Activated naive CD8-positive, alpha-beta T cell treated with anti-CD3 and anti-CD28 coated beads, Interleukin-2, amount 50 U/mL, for 16 hours (primary cell): ENCODE results near the gene ATP1B2.

Experiments used
- DNase-seq: peaks from one replicate; pipeline ENCODE4 v3.0.0-alpha.2; 2020; ENCODE audit warnings: low read depth, low spot score

Gene ATP1B2

DNA sequence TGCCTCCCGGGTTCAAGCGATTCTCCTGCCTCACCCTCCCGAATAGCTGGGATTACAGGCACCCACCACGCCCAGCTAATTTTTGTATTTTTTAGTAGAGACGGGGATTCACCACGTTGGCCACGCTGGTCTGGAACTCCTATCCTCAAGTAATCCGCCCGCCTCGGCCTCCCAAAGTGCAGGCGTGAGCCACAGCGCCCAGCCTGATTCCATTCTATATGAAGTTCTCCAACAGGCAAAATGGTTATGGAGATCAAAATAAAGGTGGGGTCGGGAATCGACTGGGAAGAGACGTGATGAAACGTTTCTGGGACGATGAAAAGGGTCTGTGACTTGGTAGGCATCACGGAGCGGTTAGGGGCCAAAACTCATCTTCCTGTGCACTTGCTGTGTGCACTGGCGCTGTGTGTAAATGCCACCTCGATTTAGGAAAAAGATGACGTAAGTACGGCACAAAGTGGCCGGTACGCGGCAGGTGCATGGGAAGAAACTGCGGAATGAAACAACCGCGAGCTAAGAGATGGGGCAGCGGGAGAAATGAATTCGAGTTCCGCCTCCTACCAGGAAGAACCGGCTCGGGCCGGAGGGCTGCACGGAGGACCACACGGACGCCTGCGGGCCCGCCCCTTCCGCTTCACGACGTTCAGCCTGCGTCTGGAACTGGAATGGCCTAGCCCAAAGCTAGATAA is 35.0 kb downstream of the ATP1B2 start:
- peak; percentile 66 for DNase-seq

DNA sequence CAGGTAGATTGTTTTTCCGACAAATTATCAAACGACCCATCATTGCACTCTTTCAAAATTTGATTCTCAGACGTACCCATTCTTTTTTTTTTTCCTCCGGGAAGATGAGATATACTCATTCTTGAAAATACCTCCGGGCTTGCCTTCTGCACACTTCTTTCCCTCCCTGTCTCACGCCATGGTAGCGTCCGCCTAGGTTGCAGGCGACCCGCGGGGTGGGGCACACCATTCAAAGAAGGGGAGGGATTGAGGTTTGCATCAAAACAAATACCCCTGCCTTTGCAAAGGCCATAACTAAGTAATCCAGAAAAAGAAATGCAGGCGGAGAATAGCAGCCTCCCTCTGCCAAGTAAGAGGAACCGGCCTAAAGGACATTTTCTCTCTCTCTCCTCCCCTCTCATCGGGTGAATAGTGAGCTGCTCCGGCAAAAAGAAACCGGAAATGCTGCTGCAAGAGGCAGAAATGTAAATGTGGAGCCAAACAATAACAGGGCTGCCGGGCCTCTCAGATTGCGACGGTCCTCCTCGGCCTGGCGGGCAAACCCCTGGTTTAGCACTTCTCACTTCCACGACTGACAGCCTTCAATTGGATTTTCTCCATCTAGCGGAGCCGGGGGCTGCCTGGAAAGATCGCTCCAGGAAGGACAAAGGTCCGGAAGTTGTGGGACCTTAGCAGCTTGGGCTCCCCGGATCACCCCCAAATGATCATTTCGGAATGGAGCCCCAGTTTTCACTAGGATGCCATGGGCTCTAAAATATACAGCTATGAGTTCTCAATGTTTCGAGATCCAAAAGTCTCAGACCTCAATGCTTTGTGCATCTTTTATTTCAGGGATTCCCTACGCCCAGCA is 35.7 kb downstream of the ATP1B2 start:
- peak; percentile 55 for DNase-seq

DNA sequence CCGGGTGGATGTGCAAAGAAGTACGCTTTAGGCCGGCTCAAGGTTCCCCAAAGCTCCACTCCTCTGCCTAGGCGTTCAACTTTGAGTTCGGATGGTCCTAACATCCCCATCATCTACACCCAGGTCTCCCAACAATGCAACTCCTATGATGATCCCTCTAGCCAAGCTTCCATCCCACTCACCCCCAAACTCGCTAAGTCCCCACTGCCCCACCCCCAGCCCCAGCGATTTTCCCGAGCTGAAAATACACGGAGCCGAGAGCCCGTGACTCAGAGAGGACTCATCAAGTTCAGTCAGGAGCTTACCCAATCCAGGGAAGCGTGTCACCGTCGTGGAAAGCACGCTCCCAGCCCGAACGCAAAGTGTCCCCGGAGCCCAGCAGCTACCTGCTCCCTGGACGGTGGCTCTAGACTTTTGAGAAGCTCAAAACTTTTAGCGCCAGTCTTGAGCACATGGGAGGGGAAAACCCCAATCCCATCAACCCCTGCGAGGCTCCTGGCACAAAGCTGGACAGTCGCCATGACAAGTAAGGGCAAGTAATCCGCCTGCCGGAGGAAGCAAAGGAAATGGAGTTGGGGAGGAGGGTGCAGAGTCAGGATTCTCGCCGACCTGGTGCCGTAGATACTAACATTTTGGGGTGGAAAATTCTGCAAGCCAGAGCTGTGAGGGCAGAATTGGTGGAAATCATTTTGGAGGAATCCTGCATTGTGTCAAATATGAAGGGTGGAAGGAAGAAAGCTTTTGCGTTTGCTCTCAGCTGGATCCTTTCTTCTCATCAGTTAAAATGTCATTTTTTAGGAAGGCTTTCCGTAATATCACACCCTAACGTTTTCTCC is 36.6 kb downstream of the ATP1B2 start, which contains the start of gene TP53:
Gene TP53 (minus strand): TSS at position 419 of the 836 bp plus-strand sequence. CDS start 10,896 bp downstream, outside the sequence.
- DNase-seq = peak; percentile 66

DNA sequence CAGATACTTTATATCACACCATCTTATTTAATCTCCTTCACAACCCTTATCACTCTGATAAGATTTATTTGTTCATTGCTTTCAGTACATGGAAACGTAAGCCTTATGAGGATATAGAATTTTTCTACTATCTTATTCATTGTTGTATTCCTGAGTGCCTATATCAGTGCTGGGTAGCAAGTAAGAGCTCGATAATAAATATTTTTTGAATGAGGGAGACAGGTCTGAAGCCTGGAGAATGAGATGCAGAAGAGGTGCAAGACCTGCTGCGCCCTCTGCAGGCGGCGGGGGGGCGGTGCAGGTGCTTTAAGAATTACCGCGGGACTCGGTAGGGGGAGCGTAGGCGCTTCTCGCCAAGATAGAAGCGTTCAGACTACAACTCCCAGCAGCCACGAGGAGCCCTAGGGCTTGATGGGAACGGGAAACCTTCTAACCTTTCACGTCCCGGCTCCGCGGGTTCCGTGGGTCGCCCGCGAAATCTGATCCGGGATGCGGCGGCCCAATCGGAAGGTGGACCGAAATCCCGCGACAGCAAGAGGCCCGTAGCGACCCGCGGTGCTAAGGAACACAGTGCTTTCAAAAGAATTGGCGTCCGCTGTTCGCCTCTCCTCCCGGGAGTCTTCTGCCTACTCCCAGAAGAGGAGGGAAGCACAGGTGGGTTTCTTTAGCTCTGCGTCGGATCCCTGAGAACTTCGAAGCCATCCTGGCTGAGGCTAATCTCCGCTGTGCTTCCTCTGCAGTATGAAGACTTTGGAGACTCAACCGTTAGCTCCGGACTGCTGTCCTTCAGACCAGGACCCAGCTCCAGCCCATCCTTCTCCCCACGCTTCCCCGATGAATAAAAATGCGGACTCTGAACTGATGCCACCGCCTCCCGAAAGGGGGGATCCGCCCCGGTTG is 37.4 kb downstream of the ATP1B2 start, which contains the start of gene WRAP53:
Gene WRAP53 (plus strand): TSS at position 570 of the 900 bp plus-strand sequence. CDS start 172 bp downstream, at position 742.
- peak; percentile 91 for DNase-seq

DNA sequence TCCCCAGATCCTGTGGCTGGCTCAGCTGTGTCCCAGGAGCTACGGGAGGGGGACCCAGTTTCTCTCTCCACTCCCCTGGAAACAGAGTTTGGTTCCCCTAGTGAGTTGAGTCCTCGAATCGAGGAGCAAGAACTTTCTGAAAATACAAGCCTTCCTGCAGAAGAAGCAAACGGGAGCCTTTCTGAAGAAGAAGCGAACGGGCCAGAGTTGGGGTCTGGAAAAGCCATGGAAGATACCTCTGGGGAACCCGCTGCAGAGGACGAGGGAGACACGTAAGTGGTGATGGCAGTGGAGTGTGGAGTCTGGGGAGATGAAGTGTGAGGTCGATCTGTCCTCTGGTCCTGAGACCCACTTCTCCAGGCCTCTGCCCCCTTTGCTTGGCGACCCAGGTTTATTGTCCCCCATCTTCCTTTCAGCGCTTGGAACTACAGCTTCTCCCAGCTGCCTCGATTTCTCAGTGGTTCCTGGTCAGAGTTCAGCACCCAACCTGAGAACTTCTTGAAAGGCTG is 38.1 kb downstream of the ATP1B2 start:
- no peak for DNase-seq

DNA sequence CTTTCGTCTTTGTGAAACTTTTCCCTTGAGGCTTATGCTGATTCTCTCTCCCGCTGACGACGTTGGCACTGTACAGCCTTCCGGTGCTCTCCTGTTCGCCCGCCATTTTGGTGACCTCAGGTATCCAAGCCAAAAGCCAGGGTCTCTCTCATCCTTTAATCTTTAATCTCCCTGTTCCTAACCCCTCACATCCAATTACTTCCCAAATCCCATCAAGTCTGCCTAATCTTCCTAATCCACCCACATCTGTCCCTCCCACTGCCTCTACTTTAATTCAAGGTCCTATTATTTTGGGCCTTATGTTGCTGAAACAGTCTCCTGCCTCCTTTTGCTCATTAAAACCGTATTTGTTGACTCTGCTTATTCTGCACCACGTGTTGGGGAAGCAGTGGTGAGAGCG is 44.9 kb downstream of the ATP1B2 start:
- DNase-seq = no peak

DNA sequence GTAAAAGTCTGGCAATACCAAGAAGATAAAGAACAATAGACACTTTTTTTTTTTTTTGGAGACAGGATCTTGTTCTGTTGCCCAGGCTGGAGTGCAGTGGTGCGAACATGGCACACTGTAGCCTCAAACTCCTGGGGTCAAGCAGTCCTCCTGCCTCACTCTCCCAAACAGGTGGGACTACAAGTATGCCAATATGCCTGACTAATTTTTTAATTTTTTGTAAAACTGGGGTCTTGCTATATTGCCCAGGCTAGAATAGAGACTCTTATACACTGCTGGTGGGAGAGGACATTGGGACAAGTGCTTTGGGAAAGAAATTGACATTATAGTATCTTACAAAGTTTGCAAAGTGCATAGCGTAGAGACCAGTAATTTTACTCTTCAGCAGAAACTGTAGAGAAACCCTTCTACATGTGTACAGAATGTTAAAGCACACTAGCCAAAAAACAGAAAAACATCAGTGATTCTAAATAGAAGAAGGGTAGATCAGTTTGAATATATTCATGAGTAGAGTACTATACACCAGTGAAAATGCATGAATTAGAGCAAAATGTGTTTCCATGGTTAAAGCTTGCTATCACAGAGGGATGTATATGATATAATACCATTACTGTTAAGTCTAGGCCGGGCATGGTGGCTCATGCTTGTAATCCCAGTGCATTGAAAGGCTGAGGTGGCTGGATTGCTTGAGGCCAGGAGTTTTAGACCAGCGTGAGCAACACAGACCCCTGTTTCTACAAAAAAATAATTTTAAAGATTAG is 47.3 kb downstream of the ATP1B2 start:
- no peak for DNase-seq

DNA sequence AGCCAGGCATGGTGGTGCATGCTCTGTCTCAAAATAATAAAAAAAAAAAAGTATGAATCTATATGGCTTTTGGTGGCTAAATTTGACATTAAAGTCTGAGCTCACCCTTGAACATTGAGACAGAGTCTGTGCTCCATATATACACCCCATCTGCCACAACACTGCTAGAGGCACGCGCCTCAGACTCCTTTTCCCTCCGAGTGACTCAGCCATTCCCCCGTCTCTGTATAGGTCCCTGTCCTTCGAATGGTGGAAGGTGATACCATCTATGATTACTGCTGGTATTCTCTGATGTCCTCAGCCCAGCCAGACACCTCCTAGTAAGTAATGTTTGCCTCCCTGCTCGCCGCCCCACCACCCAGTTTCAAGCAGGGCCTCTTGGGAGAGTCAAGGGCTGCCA is 49.8 kb downstream of the ATP1B2 start:
- DNase-seq = no peak

DNA sequence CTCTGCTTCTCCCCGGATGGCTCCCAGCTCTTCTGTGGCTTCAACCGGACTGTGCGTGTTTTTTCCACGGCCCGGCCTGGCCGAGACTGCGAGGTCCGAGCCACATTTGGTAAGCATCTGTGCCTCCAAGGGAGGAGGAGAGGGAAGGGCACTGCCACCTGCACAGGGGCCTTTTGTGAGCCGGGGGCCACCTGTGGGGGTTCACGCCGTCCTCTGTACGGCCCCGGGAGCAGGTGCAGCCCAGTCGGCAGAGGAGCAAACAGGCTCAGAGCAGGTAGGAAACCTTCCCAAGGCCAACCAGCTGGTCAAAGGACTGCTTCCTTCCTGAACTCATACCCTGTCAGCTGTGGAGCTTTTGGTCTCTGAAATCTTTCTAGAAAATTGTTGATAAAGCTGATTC is 51.0 kb downstream of the ATP1B2 start:
- no peak for DNase-seq

DNA sequence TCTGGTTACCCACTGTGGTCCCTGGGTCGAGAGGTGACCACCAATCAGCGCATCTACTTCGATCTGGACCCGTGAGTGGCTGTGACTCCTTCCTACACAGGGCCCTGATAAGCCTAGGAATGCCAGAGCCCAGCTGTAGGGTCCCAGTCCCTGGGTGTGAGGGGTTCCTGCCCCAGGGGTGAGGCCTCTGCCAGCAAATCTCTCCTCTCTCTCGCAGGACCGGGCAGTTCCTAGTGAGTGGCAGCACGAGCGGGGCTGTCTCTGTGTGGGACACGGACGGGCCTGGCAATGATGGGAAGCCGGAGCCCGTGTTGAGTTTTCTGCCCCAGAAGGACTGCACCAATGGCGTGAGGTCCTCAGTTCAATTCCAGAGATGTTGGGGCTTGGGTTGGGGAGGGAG is 52.0 kb downstream of the ATP1B2 start:
- DNase-seq = no peak

DNA sequence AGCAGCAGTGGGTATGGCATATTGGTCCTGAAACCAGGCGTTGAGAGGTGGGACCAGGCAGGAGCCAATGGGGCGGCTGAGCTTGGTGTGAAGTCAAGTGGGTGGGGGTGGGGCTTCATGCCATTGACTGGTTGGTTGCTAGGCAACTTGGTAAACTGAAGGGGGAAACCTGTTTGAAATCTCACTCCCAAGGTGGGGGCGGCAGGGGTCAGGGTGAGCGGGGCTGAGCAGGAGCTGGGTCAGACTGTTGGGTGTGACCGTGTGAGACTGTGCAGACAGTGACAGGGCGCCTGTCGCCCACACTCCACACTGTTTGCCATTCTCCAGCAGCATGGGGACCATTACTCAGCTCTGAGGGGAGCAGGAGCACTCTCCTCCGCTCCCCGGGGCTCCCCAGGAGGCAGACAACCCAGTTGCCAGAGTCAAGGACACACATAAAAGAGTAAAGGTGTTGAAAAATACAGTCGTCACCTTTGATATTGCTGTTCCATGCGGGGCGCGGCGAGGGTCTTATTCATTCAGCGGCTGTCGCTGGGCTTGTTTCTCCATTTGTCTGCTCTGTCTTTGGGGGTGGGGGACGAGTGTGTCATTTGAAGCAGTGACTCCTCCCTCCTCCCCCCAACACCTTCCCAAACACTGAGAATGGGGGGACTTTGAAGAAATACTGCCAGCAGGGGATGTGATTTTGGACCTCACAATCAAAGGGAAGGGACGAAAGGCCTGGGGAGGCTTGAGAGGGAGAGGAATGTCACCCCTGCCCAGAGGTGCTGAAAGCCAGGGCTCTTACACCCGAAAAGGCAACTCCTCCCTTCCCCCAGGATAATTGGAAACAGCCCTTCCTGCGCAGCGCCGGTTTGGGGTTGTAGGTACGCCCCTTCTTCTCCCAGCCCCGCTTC is 53.1 kb downstream of the ATP1B2 start:
- DNase-seq = no peak

DNA sequence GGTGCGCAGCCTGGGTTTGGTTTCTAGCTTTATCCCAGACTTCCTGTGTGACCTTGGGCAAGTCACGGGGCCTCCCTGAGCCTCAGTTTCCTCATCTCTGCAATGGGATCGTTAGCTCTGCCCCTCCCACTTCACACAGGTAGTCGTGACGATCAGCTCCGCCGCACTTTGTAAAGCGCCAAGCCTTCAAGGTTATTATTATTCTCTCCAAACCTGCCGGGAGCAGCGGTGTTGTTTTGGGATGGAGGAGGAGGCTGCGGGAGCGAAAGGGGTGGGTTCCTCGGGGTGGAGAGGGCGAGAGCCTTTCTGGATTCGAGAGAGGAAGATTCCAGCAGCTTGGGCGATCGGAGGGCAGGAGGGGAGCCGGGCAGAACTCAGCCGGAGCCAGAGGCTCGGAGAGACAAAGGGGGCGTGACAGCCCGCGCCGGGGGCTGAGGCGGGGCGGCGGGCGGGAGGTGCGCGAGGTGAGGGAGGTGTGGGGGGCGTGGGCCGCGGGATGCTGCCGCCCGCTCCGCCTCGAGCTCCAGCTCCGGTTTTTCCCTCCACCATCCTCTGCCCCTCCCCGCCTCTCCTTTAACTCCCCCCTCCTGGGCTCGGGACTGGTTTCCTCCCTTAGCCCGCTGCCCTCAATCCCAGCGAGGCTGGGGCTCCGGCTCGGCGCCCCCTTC is 54.0 kb downstream of the ATP1B2 start, which contains the start of gene EFNB3:
Gene EFNB3 (plus strand): TSS at position 602 of the 668 bp plus-strand sequence. CDS start 397 bp downstream, outside the sequence.
- no peak for DNase-seq

DNA sequence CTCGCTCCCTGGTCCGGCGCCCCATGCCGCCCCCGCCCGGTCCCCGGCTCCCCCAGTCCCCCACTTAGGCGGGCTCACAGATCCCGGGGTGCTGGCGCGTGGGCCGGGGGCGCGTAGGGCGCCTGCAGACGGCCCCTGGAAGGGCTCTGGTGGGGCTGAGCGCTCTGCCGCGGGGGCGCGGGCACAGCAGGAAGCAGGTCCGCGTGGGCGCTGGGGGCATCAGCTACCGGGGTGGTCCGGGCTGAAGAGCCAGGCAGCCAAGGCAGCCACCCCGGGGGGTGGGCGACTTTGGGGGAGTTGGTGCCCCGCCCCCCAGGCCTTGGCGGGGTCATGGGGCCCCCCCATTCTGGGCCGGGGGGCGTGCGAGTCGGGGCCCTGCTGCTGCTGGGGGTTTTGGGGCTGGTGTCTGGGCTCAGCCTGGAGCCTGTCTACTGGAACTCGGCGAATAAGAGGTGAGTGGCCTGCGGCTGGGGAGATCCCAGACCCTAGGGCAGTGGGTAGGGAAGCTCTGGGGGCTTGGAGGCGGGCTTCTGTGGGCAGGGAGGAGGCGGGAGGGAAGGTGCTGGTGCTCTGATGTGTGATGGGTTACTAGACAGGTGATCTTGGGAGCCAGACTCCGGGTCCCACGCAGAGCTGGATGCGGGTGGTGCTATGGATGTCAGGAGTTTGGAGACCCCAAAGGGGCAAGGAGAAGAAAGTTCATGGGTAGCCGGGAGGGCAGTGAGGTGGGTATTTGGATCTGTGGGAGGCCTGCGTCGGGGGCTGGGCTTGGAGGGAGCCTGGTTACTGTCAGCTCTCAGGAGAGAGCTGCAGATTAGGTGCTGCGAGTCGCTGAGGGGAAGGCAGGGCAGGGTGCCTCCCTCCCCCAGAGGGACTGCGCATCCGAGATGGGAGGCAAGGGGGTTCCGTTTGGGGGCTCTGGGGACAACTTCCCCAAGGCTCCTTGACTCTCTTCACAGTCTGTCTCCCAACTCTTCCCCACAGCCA is 54.8 kb downstream of the ATP1B2 start:
- DNase-seq = no peak

DNA sequence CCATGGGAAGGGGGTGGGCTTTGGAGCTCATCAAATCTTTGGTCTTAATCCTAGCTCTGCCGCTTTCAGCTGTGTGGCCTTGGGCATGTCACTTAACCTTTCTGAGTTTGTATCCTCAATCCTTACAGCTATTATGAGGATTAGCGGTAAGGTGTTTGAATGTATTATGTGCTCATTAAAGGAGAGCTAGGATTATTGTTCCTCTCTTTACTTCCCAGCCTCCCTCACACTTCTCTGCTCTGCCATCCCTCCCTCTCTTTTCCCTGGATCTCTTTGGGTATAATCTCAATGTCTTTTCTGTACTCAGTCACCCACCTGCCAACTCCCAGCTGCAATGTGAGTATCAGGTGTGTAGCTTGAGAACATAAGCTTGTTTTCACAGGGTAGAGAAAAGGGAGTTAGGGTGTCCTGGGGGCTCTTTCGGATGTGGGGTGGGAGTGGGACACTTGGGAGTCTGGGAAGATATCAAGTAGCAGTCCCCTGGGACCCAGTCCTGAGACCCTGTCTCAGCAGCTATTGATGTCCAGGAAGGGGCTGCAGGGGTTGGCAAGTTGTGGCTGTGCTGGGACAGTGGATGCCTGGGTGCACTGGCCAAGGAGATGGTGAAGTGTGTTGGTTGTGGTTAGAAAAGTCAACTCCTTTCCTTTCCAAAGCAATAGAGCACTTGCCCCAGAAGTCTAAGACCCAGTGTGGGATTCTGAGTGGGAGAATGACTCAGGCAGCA is 56.1 kb downstream of the ATP1B2 start:
- no peak for DNase-seq
